ENCODE results near the gene CPPED1.

The CPPED1 gene

DNA sequence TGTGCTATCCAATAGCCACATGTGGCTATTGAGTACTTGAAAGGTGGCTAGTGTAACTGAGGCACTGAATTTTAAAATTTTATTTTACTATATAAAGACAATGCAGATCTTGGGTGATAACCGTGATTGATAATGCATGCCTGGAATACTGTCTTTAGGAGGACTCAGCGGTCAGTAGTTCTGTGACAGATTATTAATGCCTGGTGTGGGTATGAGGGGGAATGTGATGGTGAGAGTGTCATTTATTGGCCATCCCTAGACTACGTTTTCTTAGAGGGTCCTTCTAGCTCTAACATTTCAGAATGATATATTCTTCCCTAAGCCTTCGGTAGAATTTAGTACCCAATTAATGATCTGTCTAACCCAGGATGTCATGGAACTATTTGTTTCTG is 157.6 kb downstream of the CPPED1 start:
- DNase-seq (ENCODE audit: low read depth): no peak

DNA sequence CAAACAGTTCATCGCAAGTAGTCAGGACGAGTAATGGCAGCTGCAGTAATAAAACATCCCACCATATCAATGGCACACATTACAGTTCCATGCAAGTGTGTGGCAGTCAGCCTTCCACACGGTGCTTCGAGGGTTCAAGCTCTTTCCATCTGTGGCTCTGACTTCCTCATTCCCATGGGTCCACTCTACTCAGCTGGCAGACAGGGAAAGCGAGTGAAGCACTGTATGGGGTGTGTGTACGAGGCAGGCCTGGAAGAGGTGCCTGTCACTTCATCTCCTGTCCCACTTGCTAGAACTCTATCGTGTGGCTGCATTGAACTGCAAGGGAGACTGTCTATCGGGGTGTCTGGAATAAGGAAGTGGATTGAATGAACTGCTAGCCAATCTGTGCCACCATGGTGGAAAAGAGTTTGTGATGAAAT is 160.6 kb downstream of the CPPED1 start:
- DNase-seq (ENCODE audit: low read depth): no peak

DNA sequence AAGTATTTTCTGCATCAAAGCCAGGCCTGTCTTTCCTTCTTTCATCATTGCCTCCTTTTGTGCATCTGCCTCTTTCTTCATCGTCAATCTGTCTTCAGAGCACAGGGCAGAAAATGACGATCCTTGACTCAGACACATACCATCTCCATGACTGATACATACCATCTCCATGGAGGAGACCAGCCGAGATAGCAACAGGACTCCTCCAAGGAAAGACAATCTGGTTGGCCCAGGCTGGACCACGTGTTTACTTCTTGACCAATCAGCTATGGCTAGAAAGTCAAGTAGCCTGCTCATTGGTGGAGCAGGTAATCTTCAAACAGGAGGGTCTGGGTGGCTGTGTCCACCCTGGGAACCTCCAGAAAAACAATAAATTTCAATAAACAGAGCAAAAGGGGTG is 164.6 kb downstream of the CPPED1 start:
- DNase-seq (ENCODE audit: low read depth): peak; percentile 80

DNA sequence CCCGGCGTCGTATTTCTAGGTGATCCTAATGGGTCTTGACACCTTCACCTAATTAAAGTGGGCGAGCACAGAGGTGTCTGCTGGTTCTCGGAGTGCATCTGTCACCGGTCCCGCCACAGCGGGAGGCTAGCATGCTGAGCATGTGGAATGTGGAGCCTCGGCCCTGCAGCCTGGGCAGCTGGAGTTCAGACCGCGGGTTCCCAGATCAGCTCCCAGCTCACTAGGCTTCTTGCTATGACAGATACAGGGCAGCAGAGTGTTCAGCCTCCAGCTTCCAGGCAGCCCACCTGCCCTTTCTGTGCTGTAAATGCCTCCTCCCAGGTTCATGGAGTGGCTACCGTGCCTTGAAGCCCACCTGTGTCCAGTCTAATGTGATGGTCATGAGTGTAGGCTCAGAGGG is 166.7 kb downstream of the CPPED1 start:
- DNase-seq (ENCODE audit: low read depth): no peak

DNA sequence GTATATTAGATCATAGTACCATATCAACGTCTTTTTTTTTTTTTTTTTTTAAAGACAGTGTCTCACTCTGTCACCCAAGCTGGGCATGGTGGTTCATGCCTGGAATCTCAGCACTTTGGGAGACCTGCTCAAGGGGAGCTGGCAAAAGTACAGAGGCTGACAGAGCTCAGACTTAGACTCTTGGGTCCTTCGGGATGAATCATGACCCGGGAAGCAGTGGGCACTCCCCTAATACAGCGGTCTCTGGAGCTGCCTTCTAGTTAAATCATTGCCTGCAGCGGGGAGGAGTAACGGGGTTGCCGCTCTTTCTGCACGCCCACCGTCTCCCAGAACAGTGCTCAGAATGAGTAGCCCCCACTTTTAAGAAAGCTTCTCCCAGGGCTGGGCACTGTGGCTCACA is 174.4 kb downstream of the CPPED1 start:
- no peak for DNase-seq (ENCODE audit: low read depth)

DNA sequence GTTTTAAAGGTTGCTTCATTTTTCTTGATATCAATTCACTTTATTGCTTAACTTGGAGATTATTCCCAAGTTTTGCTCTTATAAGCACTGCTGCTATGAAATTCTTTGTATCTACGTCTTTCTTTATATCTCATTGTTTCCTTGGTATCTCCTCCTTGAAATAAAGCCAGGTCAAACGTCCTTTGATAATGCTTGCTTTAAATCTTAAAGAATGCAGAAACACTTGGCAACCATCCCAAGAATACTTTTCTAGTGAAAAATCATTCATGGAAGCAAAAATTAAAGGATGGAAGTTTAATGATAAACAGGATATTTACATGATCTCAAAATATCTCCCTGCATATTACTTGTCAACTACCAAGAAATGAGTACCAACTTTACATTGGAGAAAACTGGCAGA is 175.2 kb downstream of the CPPED1 start:
- DNase-seq (ENCODE audit: low read depth): peak; percentile 42

DNA sequence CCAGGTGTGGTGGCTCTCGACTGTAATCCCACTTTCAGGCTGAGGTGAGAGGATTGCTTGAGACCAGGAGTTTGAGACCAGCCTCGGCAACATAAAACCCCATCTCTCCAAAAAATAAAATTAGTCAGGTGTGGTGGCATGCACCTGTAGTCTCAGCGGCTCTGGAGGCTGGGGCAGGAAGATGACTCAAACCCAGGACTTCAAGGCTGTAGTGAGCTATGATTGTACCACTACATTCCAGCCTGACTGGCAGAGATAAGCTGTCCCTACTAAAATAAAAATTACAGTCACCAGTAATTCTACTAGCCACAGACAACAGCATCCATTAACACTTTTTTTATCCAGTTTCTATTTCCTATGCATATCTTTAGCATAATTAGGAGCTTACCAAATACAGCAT is 176.3 kb downstream of the CPPED1 start:
- DNase-seq (ENCODE audit: low read depth): no peak

DNA sequence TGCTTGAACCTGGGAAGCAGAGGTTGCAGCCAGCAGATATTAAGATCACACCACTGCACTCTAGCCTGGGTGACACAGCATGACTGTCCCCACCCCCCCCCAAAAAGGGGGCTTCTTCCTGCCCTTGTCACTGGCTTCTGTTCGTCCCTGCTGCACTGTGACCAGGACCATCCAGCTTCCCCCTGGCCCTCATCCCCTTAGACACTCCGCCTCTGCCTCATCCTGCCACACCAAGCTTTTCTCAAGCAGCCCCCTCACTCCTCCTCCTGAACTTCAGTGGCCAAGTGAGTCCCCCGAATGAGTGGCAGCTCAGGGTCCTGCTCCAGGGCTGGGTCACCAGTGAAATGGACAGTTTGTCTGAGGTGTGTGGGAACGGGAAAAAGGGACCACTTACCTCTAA is 177.3 kb downstream of the CPPED1 start:
- DNase-seq (ENCODE audit: low read depth): no peak

DNA sequence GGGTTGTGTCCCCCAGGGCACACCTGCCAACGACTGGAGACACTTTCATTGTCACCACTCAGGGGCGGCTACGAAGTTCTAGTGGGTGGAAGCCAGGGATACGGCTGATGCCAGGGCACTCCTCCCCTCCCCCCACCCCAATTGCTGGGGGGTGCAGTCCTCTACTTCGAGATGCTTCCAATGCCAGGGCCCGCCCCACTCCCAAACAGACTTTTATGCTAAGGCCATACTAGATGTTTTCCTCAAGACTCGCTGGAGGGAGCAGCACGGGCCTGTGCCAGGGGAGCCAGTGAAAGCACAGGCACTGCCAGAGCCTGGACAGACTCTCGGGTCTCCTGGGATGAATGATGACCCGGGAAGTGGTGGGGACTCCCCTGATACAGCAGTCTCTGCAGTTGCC is 178.0 kb downstream of the CPPED1 start:
- DNase-seq (ENCODE audit: low read depth): no peak

DNA sequence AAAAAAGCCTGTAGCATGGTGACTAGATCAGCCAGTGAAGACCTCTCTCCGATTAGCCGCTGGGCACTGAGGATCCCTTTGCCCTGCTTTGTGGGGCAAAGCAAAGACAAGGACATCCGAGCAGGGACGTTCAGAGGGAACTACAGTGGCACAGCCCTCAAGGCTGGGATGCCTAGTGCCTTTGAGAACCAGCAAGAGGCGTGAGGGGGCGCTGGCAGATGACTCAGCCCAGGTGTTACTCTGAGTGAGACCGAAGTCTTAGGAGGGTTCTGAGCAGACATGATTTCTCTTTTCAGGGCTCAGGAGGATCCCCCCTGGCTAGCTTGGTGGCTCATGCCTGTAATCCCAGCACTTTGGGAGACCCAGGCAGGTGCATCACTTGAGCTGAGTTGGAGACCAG is 178.6 kb downstream of the CPPED1 start:
- DNase-seq (ENCODE audit: low read depth): no peak

DNA sequence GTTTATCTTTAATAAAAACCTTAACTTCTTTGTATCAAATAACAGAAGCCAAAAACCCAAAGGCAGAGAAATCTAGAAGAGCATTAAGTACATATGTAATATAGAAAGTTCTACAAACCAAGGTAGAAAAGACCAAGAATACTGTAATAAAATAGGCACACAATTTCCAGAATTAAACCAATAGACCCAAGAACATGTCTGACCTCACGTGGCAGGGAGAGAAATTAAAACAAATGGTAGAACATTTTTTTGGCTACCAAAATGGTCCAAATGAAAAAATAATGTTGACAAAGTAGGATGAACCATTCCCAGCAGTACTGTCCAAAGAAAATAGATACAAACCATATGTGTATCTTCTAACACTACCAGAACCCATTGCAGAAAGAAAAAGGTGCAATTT is 183.5 kb downstream of the CPPED1 start:
- DNase-seq (ENCODE audit: low read depth): no peak

DNA sequence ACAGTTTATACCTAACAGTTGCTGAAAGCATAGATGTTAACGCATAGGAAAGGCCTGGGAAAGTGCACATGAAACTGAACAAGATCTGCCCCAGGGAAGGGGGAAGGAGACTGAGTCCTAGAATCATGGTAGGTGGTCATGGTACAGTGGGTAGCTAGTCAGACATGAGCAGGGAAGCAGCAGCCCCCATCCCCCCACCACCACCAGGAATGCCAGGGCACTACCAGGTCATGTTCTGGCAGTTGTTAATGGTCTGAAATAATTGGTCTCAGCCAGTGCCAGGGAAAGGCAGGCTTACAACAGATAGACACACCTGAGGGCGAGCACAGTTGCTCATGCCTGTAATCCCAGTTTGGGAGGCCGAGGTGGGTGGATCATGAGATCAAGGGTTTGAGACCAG is 185.2 kb downstream of the CPPED1 start:
- no peak for DNase-seq (ENCODE audit: low read depth)

DNA sequence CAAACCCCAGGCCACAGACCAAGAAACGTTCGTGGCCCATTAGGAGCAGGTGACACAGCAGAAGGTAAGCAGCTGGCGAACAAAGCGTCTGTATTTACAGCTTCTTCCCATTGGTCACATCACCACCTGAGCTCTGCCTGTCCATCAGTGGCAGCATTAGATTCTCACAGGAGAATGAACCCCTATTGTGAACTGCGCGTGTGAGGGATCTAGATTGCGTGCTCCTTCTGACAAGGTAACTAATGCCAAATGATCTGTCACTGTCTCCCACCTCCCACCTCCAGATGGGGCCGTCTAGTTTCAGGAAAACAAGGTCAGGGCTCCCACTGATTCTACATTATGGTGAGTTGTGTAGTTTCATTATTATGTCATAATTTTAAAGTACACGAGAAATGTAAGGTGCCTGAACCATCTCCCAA is 186.3 kb downstream of the CPPED1 start:
- no peak for DNase-seq (ENCODE audit: low read depth)

DNA sequence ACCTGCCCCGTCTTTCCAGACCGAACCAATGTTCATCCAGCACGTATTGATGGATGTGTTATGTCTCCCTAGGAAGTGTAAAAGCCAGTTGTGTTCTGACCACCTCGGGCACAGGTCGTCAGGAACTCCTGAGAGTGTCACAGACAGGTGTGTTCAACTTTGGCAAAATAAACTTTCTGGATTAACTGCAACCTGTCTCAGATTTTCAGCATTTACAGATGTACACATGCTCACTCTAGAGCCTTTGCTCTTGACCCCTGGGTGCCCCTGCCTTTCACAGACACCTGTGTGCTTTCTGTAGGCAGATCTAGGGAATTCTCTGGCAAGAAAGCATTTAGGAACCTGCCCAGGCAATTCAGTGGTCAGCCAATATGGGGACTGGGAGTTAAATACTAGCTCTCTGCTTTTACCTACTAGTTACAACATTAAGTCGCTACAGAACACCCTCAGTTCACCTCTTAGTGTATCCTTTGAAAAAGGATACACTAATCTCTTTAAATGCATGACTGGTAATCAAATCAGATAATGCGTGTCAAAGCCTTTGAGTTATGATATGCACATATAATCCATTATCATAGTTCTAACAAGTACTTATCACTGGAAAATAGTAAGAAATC is 188.9 kb downstream of the CPPED1 start:
- no peak for DNase-seq (ENCODE audit: low read depth)

DNA sequence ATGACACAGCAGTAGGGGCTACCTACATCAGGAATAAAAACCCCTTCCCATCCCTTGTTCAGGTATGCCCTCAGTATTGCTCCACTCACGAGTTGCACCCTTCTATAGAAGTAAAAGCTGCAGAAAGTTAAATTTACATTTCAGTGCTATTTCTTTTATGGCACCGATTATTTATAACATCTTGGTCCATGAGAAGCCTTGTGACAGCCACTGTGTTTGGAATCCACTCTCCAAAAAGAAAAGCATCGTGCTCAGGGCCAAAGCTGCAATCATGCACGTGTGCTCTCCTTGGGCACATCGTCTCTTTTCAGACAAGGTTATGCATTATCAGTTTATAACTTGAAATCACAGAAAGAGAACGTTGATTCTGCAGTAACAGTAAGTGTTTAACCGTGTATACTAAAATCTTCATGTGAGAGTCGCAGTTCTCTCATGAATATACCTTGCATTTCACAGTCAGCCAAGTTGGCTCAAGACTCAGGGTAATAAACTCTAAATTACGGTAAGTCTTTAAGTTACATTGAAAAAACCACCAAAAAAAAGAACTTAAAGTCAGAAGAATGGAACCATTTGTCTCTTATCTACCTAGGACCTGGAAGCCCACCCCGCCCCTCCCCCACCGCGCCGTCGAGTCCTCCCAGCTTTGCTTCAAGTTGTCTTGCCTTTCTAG is 189.6 kb downstream of the CPPED1 start:
- DNase-seq (ENCODE audit: low read depth): no peak

DNA sequence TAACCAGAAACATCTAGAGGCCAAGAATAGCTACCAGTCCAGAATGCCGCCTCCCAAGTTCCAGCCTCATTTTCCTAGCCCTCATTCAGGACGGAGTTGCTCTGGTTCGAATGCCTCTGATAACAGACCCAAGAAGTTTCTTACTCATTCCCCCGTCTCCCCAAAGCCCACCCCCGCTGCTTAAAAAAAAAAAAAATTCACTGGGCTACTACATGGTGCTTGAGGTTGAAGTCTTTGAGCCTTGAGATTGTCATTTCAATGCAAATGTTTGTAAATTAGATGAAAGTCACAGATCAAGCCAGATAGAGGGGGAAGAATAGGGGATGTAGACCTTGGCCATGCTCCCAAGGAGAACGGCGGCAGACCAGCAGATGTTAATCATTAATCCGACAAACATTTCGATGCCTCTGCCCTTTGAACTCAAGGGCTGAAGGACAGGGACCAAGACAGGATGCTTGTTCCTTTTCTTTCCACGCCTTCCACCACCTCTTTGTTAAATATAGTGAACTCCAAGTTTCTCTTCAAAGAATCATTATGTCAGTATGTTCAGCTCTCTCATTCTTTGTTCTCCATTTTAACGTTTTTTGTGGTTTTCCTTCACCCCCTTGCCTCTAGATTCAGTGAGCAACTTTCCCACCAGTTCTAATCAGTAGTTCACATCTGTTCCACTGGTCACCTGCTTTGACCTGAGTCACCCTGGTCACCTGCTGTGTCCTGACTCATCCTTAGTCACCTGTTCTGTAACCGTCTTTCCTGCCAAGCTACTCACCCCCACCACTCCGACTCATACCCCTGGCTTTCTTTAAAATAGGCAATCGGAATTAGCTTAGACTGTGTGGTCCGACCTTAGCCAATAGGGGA is 190.3 kb downstream of the CPPED1 start:
- DNase-seq (ENCODE audit: low read depth): peak; percentile 4

DNA sequence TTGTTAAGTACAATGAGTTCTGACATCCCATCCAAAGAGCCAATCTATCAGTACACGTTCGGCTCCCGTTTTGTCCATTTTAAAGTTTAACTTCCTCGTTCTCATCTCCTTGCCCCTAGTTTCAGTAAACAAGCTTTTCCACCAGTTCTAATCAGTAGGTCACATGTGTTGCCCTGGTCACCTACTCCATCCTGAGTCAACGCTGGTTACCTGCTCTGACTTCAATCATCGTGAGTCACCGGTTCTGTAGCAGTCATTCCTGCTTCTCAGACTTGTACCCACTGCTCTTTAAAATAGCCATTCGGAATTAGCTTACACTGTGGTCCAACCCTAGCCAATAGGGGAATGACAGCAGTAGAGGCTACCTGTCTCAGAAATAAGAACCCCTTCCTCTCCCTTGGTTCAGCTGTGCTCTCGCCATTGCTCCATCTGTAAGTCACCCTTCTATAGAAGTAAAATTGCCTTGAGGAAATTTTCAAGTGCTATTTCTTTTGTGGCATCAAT is 191.0 kb downstream of the CPPED1 start:
- DNase-seq (ENCODE audit: low read depth): no peak

DNA sequence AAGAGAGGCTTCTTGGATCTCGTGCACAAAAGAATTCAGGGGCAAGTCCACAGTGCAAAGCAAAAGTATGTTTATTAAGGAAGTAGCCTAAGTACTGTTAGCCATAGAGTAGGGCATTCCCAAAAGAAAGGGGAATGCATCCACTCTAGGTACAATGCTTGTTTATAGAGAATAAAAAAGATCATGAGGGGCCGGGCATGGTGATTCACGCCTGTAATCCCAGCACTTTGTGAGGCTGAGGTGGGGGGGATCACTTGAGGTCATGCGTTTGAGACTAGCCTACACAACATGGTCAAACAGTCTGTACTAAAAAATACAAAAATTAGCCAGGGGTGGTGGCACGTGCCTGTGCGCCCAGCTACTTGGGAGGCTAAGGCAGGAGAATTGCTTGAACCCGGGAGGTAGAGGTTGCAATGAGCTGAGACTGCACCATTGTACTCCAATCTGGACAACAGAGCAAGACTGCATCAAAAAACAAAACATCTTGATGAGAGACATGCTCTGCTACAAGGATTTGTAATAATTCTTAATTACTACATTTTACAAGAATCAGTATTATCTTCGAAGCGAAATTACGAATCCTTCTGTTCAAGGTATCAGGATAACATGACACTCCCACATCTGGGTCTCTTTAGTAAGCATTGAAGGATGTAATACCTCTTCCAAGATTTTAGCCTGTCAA is 191.6 kb downstream of the CPPED1 start:
- no peak for DNase-seq (ENCODE audit: low read depth)

DNA sequence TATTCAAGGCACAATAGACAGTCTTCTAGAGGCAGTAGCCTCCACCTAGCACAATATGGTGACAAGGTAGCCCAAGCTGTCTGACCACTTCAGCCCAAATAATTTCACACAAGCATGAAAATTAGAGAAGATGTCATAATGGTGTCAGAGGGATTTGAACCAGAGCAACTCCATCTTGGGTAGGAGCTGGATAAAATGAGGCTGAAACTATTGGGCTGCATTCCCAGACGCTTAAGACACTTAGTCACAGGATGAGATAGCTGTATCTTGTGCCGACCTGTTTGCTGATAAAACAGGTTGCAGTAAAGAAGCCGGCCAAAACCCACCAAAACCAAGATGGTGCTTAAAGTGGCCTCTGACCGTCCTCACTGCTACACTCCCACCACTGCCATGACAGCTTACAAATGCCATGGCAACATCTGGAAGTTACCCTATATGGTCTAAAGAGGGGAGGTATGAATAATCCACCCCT is 192.6 kb downstream of the CPPED1 start:
- no peak for DNase-seq (ENCODE audit: low read depth)

DNA sequence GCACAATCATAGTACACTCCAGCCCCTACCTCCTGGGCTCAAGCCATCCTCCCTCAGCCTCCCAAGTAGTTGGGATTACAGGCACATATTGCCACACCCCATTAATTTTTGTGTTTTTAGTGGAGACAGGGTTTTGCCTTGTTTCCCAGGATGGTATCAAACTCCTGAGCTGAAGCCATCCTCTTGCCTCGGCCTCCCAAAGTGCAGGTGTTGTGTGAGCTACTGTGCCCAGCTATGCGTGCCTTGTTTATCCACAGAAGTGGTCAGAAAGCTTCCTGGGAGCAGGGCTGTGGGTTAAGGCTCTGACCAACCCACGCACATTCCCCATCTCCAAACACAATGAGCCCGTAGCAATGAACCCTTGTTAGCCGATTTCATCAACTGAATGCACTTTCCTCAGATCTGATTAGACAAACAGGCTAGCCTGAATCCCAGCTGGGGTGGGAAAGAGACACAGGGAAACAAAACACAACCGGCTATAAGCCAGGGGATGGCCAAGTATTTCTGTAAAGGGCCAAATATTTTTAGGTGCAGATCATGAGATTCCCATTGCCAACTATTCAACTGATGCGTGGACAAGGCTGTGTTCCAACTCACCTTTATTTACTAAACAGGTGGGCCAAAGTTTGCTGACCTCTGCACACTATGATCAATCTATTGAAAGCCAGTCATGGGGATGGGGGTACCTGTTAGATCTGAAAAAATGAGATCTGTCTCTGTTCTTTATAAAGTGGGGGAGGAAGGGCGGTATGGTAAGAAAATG is 193.6 kb downstream of the CPPED1 start:
- no peak for DNase-seq (ENCODE audit: low read depth)

All from amniotic epithelial cell (primary cell).